ENCODE results near the gene FAAP24.

- no peak for TF ChIP-seq EZH2 (IDR thresholded peaks at IDR 0.05; ENCODE audit: insufficient read depth, low read length)
- TF ChIP-seq CTCF (IDR thresholded peaks at IDR 0.05; ENCODE audit: insufficient read depth, low read depth, low read length), result no peak
These were observed 38.5 kb upstream of the FAAP24 start for GRCh38 chr19:32933571-32933970.
